Uterus (tissue), 4 donors: Measurements from ENCODE around the gene OR5K1. TPM values are rescaled to one million over a fixed set of nuclear protein-coding genes. Genes with fewer than 3 reads are reported as not detected.

Experiments
- DNase-seq, 2 donors: peaks; one replicate each; pipeline ENCODE4 v3.0.0-alpha.2; 2019 to 2020
- H3K27ac ChIP-seq, 2 donors: fragments of 200-600 bp; sonication (generic); 1 replicate in 1 of 2; 2 replicates in 1 of 2; pipeline ENCODE4 v1.5.1; 2016 to 2018
- H3K27me3 ChIP-seq, 2 donors: fragments of 200-600 bp; sonication (generic); one replicate each; pipeline ENCODE4 v1.5.1; 2018 to 2019; ENCODE audit warnings: control low read depth in 1 of 2
- H3K36me3 ChIP-seq, 2 donors: fragments of 200-600 bp; sonication (generic); one replicate each; pipeline ENCODE4 v1.5.1; 2019; ENCODE audit warnings: control low read depth in 1 of 2
- H3K4me1 ChIP-seq, 2 donors: fragments of 200-600 bp; sonication (generic); one replicate each; pipeline ENCODE4 v1.5.1; 2018 to 2019; ENCODE audit warnings: control low read depth in 1 of 2
- H3K4me3 ChIP-seq, 2 donors: fragments of 200-600 bp; sonication (generic); 1 replicate in 1 of 2; 2 replicates in 1 of 2; pipeline ENCODE4 v1.5.1; 2018 to 2019; ENCODE audit warnings: mild to moderate bottlenecking in 1 of 2
- H3K9me3 ChIP-seq, 2 donors: fragments of 200-600 bp; sonication (generic); one replicate each; pipeline ENCODE4 v1.5.1; 2019; ENCODE audit warnings: control low read depth in 1 of 2
- CTCF ChIP-seq, 4 experiments: fragments of 200-600 bp in 2 of 4; fragments of 450-650 bp in 2 of 4; sonication (generic) in 2 of 4; IDR thresholded peaks; one replicate each; pipeline ENCODE4 v1.5.1; 2016 to 2019; ENCODE audit warnings: antibody characterized with exemption in 4 of 4, mild to moderate bottlenecking in 2 of 4, moderate library complexity in 1 of 4
- POLR2A ChIP-seq, 2 donors: fragments of 450-650 bp; IDR thresholded peaks; one replicate each; pipeline ENCODE4 v1.6.1; 2016; ENCODE audit warnings: antibody characterized with exemption in 2 of 2, mild to moderate bottlenecking in 1 of 2, moderate library complexity in 1 of 2
- intact Hi-C: fragments of 100-400 bp; cut with DNase I; formaldehyde crosslinking; loops from one replicate; pipeline ENCODE4 v1.15.1; 2023; ENCODE audit warnings: low total_unique reads
- total RNA-seq, 4 donors: library from RNA; depleted of rRNA in 3 of 4; stranded (reverse); fragments of >200 nt in 3 of 4; gene quantifications; one replicate each; pipeline versions ENCODE4 v1.1.0 to v1.2.4, GENCODE V29; 2014 to 2023
- donor health status: DM: yes; HTN: yes; CAD: no.

Gene OR5K1
- total RNA-seq, 4 donors from 2014 or later: not detected

GRCh38 chr3:98457543-98457942 lies 5.5 kb upstream of the OR5K1 start:
- Histone ChIP-seq H3K36me3 (no peaks in the 10 kb centered on the region), H3K4me1 (no peaks in the 10 kb centered on the region), H3K27me3 (no peaks in the 10 kb centered on the region), H3K4me3 (no peak overlapping the region), H3K9me3 (no peaks in the 10 kb centered on the region), H3K27ac (no peak overlapping the region)
- no peak for DNase-seq
- TF ChIP-seq POLR2A (IDR thresholded peaks at IDR 0.05) (no peak), CTCF (IDR thresholded peaks at IDR 0.05) (no peak)
- intact Hi-C loops: no loop called here

- no peaks in the 10 kb centered on the region for H3K9me3 ChIP-seq
- no peaks in the 10 kb centered on the region for H3K36me3 ChIP-seq
- no peak for TF ChIP-seq CTCF (IDR thresholded peaks at IDR 0.05)
- intact Hi-C loops: no loop called here
- no peaks in the 10 kb centered on the region for H3K27me3 ChIP-seq
- no peaks in the 10 kb centered on the region for H3K4me1 ChIP-seq
- H3K27ac ChIP-seq: no peak overlapping the region
- no peak overlapping the region for H3K4me3 ChIP-seq
- DNase-seq: no peak
Measured at GRCh38 chr3:98460220-98460619, 2.8 kb upstream of the OR5K1 start.

DNA sequence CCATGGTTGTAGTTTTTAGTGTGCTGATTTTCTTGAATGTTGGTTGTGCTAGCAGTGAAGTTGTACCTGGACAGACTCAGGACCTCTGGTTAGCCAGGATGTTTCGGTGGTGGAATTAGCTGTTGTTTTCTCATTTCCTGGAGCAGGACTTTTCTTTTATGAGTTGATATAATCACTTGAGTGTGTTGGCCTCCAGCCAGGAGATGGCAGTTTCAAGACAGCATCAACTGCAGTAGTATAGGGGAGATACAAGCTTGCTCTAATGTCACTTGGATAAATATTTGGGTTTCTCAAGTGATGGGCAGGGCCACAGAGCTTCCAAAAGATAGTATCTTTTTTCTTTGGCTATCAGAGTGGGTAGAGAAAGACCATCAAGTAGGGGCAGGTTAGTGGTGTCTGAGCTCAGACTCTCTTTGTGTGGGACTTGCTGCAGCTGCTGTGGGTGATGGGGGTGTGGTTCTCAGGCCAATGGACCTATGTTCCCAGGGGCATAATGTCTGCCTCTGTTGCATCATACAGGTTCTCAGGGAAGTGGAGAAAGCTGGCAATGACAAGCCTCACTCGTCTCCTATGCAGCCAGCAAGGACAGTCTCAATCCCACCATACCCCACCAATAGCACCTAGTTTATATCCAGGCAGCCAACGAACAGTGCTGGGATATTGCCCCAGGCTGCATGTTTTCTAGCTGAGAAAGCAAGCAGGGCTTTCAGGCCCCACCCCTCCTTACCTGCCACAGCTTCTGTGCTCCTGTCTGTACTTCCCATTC lies 19.9 kb downstream of the OR5K1 start:
- intact Hi-C loops: no loop called here
- Histone ChIP-seq H3K4me1 (no peaks in the 10 kb centered on the region), H3K27ac (no peak overlapping the region), H3K36me3 (no peaks in the 10 kb centered on the region), H3K9me3 (peaks cover 0 to 16% of the 10 kb centered on the region in 2 donors), H3K4me3 (no peak overlapping the region), H3K27me3 (no peaks in the 10 kb centered on the region)
- no peak for DNase-seq
- TF ChIP-seq POLR2A (IDR thresholded peaks at IDR 0.05): no peak
- no peak for TF ChIP-seq CTCF (IDR thresholded peaks at IDR 0.05)

GRCh38 chr3:98483626-98484025 lies 20.6 kb downstream of the OR5K1 start:
- Histone ChIP-seq H3K4me3 (no peak overlapping the region), H3K27ac (no peak overlapping the region), H3K9me3 (peaks cover 0 to 10% of the 10 kb centered on the region in 2 donors), H3K4me1 (no peaks in the 10 kb centered on the region), H3K27me3 (no peaks in the 10 kb centered on the region), H3K36me3 (no peaks in the 10 kb centered on the region)
- TF ChIP-seq CTCF (IDR thresholded peaks at IDR 0.05): no peak
- TF ChIP-seq POLR2A (IDR thresholded peaks at IDR 0.05): no peak
- no peak for DNase-seq
- intact Hi-C loops: no loop called here

- Histone ChIP-seq H3K36me3 (no peaks in the 10 kb centered on the region), H3K4me1 (no peaks in the 10 kb centered on the region), H3K27ac (no peak within 1 kb of the TSS), H3K27me3 (no peaks in the 10 kb centered on the region), H3K9me3 (no peaks in the 10 kb centered on the region), H3K4me3 (no peak within 1 kb of the TSS)
- TF ChIP-seq CTCF (IDR thresholded peaks at IDR 0.05): no peak
- no peak for DNase-seq
- intact Hi-C loops: no loop called here
Measured at GRCh38 chr3:98497381-98497780, 34.4 kb downstream of the OR5K1 start, which contains the start of gene OR5K2. Gene OR5K2, plus strand, starts transcription at chr3:98497681. Its CDS starts 0 bp downstream, at chr3:98497681.
